Coronary artery (tissue), 2 donors: ENCODE data around the gene USPL1.

Experiments used
- DNase-seq: peaks from one replicate; pipeline ENCODE4 v3.0.0-alpha.2; 2017; ENCODE audit warnings: low spot score
- H3K27ac ChIP-seq, 2 donors: fragments of 200-600 bp; sonication (generic); one replicate each; pipeline ENCODE4 v1.5.1; 2016 to 2019
- H3K4me3 ChIP-seq: fragments of 200-600 bp; sonication (generic); 2 replicates; pipeline ENCODE4 v1.5.1; 2016; ENCODE audit warnings: mild to moderate bottlenecking, moderate library complexity
- CTCF ChIP-seq: fragments of 200-600 bp; sonication (generic); IDR thresholded peaks from one replicate; pipeline ENCODE4 v1.5.1; 2019; ENCODE audit warnings: antibody characterized with exemption

Gene USPL1

GRCh38 chr13:30704596-30704995, 86.9 kb downstream of the USPL1 start:
- DNase-seq = peak; percentile 52
- Histone ChIP-seq H3K27ac (no peak overlapping the region), H3K4me3 (no peak overlapping the region)
- TF ChIP-seq CTCF = no peak

- DNase-seq = peak; percentile 28
- Histone ChIP-seq H3K27ac (no peak overlapping the region), H3K4me3 (no peak overlapping the region)
- TF ChIP-seq CTCF = no peak
These were observed 88.0 kb downstream of the USPL1 start for GRCh38 chr13:30705680-30706079.

- H3K4me3 ChIP-seq = no peak overlapping the region
- H3K27ac ChIP-seq = no peak overlapping the region
- no peak for DNase-seq
- no peak for TF ChIP-seq CTCF
These were observed 90.8 kb downstream of the USPL1 start for GRCh38 chr13:30708541-30708940.
